GM06990 (cell line): Measurements from ENCODE around the gene GNG13.

Experiments
- DNase-seq: peaks from one replicate; pipeline ENCODE4 v3.0.0-alpha.2; 2011; ENCODE audit not compliant: insufficient read length; ENCODE audit errors: extremely low read depth
- H3K27me3 ChIP-seq: replicated peaks from 2 replicates; pipeline ENCODE4 v1.6.0; 2011; ENCODE audit warnings: low read length; ENCODE audit not compliant: control insufficient read depth, insufficient read depth
- H3K36me3 ChIP-seq: 2 replicates; pipeline ENCODE4 v1.5.1; 2011; ENCODE audit warnings: low read length; ENCODE audit not compliant: control insufficient read depth, insufficient read depth
- H3K4me3 ChIP-seq: replicated peaks from 2 replicates; pipeline ENCODE4 v1.5.1; 2011; ENCODE audit warnings: low read depth, mild to moderate bottlenecking, control low read depth, low read length
- CTCF ChIP-seq: IDR thresholded peaks from 2 replicates; pipeline ENCODE4 v1.5.1; 2011; ENCODE audit warnings: low read length, control low read depth, mild to moderate bottlenecking, inconsistent platforms; ENCODE audit not compliant: insufficient read depth, poor library complexity, severe bottlenecking

Gene GNG13

GRCh38 chr16:833411-833810, 32.9 kb upstream of the GNG13 start:
- Histone ChIP-seq H3K36me3 (no peaks in the 10 kb centered on the region), H3K4me3 (no peak overlapping the region), H3K27me3 (no peaks in the 10 kb centered on the region)
- no peak for DNase-seq
- TF ChIP-seq CTCF, result no peak

GRCh38 chr16:832652-833336, 32.3 kb upstream of the GNG13 start:
- DNase-seq, result no peak
- no peak for TF ChIP-seq CTCF
- no peaks in the 10 kb centered on the region for H3K27me3 ChIP-seq
- H3K36me3 ChIP-seq, result no peaks in the 10 kb centered on the region
- H3K4me3 ChIP-seq, result no peak overlapping the region

- Histone ChIP-seq H3K36me3 (no peaks in the 10 kb centered on the region), H3K27me3 (no peaks in the 10 kb centered on the region), H3K4me3 (no peak overlapping the region)
- DNase-seq, result no peak
- TF ChIP-seq CTCF, result no peak
Measured at GRCh38 chr16:831571-832413, 31.3 kb upstream of the GNG13 start.

GRCh38 chr16:830871-831570, 30.5 kb upstream of the GNG13 start:
- TF ChIP-seq CTCF, result no peak

GRCh38 chr16:830107-830870, 29.8 kb upstream of the GNG13 start:
- TF ChIP-seq CTCF, result no peak
- Histone ChIP-seq H3K4me3 (no peak overlapping the region), H3K36me3 (no peaks in the 10 kb centered on the region), H3K27me3 (no peaks in the 10 kb centered on the region)
- no peak for DNase-seq

More at GRCh38 chr16:830871-831570, 30.5 kb upstream of the GNG13 start:
- no peak for DNase-seq
- H3K27me3 ChIP-seq, result no peaks in the 10 kb centered on the region
- no peak overlapping the region for H3K4me3 ChIP-seq
- H3K36me3 ChIP-seq, result no peaks in the 10 kb centered on the region
